Esophagus muscularis mucosa (tissue), 4 donors: ENCODE results near the gene FAM222A. TPM values are rescaled to one million over a fixed set of nuclear protein-coding genes. Genes with fewer than 3 reads are reported as not detected.

Experiments
- DNase-seq: peaks from one replicate; pipeline ENCODE4 v3.0.0-alpha.2; 2017; ENCODE audit errors: extremely low spot score
- H3K27ac ChIP-seq, 4 donors: fragments of 200-600 bp; sonication (generic); replicated peaks in 1 of 4; 1 replicate in 3 of 4; 2 replicates in 1 of 4; pipeline ENCODE4 v1.5.1; 2016 to 2019; ENCODE audit warnings: mild to moderate bottlenecking in 1 of 4
- H3K27me3 ChIP-seq, 4 donors: fragments of 200-600 bp; sonication (generic); one replicate each; pipeline versions ENCODE4 v1.5.1 to v1.6.0; 2016 to 2019
- H3K36me3 ChIP-seq, 4 donors: fragments of 200-600 bp; sonication (generic); one replicate each; pipeline ENCODE4 v1.5.1; 2016 to 2019
- H3K4me1 ChIP-seq, 4 donors: fragments of 200-600 bp; sonication (generic); one replicate each; pipeline ENCODE4 v1.5.1; 2016 to 2019
- H3K4me3 ChIP-seq, 4 donors: fragments of 200-600 bp; sonication (generic); 1 replicate in 2 of 4; 2 replicates in 2 of 4; pipeline ENCODE4 v1.5.1; 2016 to 2019; ENCODE audit warnings: mild to moderate bottlenecking in 4 of 4, moderate library complexity in 1 of 4
- H3K9me3 ChIP-seq, 4 donors: fragments of 200-600 bp; sonication (generic); 1 replicate in 3 of 4; 2 replicates in 1 of 4; pipeline ENCODE4 v1.5.1; 2016 to 2019
- CTCF ChIP-seq, 3 experiments: fragments of 200-600 bp in 2 of 3; fragments of 450-650 bp in 1 of 3; sonication (generic) in 2 of 3; IDR thresholded peaks; one replicate each; pipeline ENCODE4 v1.5.1; 2017 to 2019; ENCODE audit warnings: antibody characterized with exemption in 3 of 3, mild to moderate bottlenecking in 2 of 3, moderate library complexity in 1 of 3
- EP300 ChIP-seq: sonication (generic); formaldehyde crosslinking; IDR thresholded peaks from one replicate; pipeline ENCODE4 v1.6.1; 2017; ENCODE audit warnings: antibody characterized with exemption
- POLR2A ChIP-seq: fragments of 450-650 bp; IDR thresholded peaks from one replicate; pipeline ENCODE4 v1.6.1; 2017; ENCODE audit warnings: antibody characterized with exemption, moderate library complexity, mild to moderate bottlenecking, low read depth
- POLR2AphosphoS5 ChIP-seq, 2 donors: sonication (generic); formaldehyde crosslinking; IDR thresholded peaks; one replicate each; pipeline ENCODE4 v1.6.1; 2017; ENCODE audit warnings: antibody characterized with exemption in 2 of 2
- WGBS: methylation state at CpG from one replicate; pipeline ENCODE4 v1.1.5; 2018; 5-methylcytosine and 5-hydroxymethylcytosine counted together
- intact Hi-C: fragments of 100-400 bp; cut with DNase I; formaldehyde crosslinking; loops from one replicate; pipeline ENCODE4 v1.15.1; 2023
- total RNA-seq, 4 donors: library from RNA; depleted of rRNA; stranded (reverse); fragments of >200 nt; gene quantifications; one replicate each; pipeline versions ENCODE4 v1.1.0 to v1.2.1, GENCODE V29; 2016

Gene FAM222A
- total RNA-seq, 4 donors from 2014 or later = 0.42 to 3.8 (median 3.2) TPM

- no peak overlapping the region for H3K27ac ChIP-seq
- H3K4me1 ChIP-seq = peaks cover 7 to 21% (median 15%) of the 10 kb centered on the region in 4 donors
- WGBS = 79% methylated on average over 11 of the region's 11 CpGs
- intact Hi-C loops = no loop called here
- H3K27me3 ChIP-seq = peaks cover 3 to 74% (median 10%) of the 10 kb centered on the region in 4 donors
- no peak for TF ChIP-seq EP300
- no peak for TF ChIP-seq POLR2AphosphoS5 (IDR thresholded peaks at IDR 0.05)
- no peak for TF ChIP-seq CTCF (IDR thresholded peaks at IDR 0.05)
- TF ChIP-seq POLR2A = no peak
- DNase-seq = no peak
- H3K36me3 ChIP-seq = no peaks in the 10 kb centered on the region
- no peaks in the 10 kb centered on the region for H3K9me3 ChIP-seq
- no peak overlapping the region for H3K4me3 ChIP-seq
Observed at GRCh38 chr12:109709401-109709991, 4.1 kb upstream of the FAM222A start.

- peaks cover 3 to 70% (median 10%) of the 10 kb centered on the region in 4 donors for H3K27me3 ChIP-seq
- 76% methylated on average over 5 of the region's 5 CpGs for WGBS
- intact Hi-C loops = loop anchor here (5.0 kb wide), 2 partner anchors 67 to 113 kb away; no protein-coding TSS in a partner anchor
Observed at GRCh38 chr12:109710205-109710746, 3.3 kb upstream of the FAM222A start.

DNA sequence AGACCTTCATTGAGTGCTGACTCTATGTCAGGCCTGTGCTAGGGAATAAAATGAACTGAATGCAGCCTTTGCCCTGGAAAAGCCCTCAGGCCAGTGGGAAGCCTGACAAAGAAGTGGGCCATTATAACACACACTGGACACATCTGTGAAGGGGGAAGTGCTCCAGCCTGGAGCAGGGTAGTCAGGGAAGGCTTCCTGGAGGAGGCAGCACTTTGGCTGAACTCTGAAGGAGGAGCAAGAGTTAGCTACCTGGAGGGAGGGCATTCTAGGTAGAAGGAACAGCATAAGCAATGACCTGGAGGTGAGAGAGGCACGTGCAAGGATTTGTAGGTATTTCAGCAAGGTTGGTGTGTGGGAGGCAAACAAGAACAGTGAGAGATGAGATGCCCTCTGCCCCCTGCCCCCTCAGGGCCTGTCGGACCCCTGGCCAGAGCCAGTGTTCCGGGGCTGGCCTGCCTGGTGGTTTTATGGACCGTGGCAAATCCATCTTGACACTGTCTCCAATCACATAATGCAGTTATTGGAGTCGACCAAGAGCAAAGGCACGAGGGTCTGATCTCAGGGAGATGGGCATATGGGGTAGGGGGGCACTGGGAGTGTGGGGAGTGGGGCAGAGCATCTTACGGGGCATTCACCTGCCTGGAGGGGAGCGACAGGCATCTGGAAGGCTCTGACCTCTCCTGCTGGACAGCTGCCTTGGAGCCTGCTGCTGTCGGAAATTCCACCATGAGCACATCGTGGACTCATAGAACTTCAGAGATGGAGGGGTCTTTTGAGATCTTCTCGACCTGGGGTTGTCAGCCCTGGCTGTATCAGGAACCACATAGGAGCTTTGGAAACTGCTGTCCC lies 2.7 kb upstream of the FAM222A start:
- no peaks in the 10 kb centered on the region for H3K36me3 ChIP-seq
- H3K9me3 ChIP-seq = no peaks in the 10 kb centered on the region
- H3K4me1 ChIP-seq = peaks cover 18 to 36% (median 27%) of the 10 kb centered on the region in 4 donors
- no peak overlapping the region for H3K4me3 ChIP-seq
- H3K27me3 ChIP-seq = peaks cover 3 to 64% (median 10%) of the 10 kb centered on the region in 4 donors
- H3K27ac ChIP-seq = no peak overlapping the region
- TF ChIP-seq POLR2A (no peak), POLR2AphosphoS5 (IDR thresholded peaks at IDR 0.05) (no peak), EP300 (no peak), CTCF (IDR thresholded peaks at IDR 0.05) (no peak)
- DNase-seq = no peak
- WGBS = 53% methylated on average over 9 of the region's 11 CpGs
- intact Hi-C loops = loop anchor here (5.0 kb wide), 2 partner anchors 66 to 114 kb away; no protein-coding TSS in a partner anchor

More at GRCh38 chr12:109710205-109710746, 3.3 kb upstream of the FAM222A start:
- TF ChIP-seq CTCF (IDR thresholded peaks at IDR 0.05) (no peak), POLR2A (no peak)
- Histone ChIP-seq H3K9me3 (no peaks in the 10 kb centered on the region), H3K27ac (no peak overlapping the region), H3K4me1 (peaks cover 11 to 29% (median 21%) of the 10 kb centered on the region in 4 donors), H3K4me3 (no peak overlapping the region), H3K36me3 (no peaks in the 10 kb centered on the region)
- DNase-seq = no peak

DNA sequence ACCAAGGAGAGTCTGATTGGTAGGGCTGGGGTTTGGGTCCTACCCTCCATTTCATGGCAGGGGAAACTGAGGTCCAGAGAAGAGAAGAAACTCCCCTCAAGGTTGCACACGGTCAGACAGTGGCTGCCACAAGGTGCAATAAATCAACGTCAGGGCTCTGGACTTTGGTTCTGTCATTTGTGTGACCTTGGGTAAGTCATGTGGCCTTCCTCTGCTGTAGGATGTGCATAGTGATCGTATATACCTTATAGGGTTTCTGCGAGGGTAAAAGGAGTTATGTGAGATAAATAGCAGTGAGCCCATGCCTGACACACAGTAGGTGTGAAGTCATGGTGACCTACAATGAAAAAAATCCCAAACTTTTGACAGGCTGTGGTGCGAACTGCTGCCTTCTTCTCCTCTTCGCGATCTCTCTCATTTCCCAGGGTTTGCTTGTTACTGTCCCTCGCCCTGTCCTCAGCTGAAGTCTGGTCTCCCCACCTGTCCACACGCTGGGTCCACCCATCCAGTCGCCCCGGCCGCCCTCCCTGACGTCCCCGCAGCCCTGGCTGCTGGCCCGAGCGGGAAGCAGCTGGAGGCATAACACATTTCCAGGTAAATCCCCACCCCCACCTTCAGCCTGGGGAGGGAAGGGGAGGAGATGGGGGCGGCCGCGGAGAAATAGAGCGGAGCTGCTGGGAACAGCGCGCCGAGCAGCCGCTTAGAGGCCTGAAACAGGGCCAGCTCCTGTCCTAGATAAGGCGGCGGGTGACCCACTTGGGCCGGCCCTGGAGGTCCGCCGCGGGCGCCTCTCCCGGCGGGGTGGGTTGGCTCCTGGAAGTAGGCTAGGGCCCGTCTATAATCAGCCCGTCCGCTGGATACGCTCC lies 1.8 kb upstream of the FAM222A start:
- intact Hi-C loops = loop anchor here (5.0 kb wide), 2 partner anchors 65 to 115 kb away; no protein-coding TSS in a partner anchor
- Histone ChIP-seq H3K27me3 (peaks cover 3 to 63% (median 10%) of the 10 kb centered on the region in 4 donors), H3K27ac (no peak overlapping the region), H3K36me3 (no peaks in the 10 kb centered on the region), H3K4me1 (peaks cover 23 to 45% (median 35%) of the 10 kb centered on the region in 4 donors), H3K4me3 (no peak overlapping the region), H3K9me3 (no peaks in the 10 kb centered on the region)
- no peak for DNase-seq
- TF ChIP-seq POLR2A = no peak
- no peak for TF ChIP-seq POLR2AphosphoS5 (IDR thresholded peaks at IDR 0.05)
- no peak for TF ChIP-seq EP300
- TF ChIP-seq CTCF (IDR thresholded peaks at IDR 0.05) = no peak
- 32% methylated on average over 31 of the region's 37 CpGs for WGBS
